Mesenchymal stem cell (in vitro differentiated cells and primary cell): ENCODE data around the gene ENG.

ENCODE experiments used
- DNase-seq: peaks from one replicate; pipeline ENCODE4 v3.0.0-alpha.2; 2013
- H2AFZ ChIP-seq: one replicate; pipeline ENCODE4 v1.6.1; 2013; ENCODE audit warnings: low read depth, mild to moderate bottlenecking, control low read depth, inconsistent platforms, low read length, moderate library complexity
- H2AK5ac ChIP-seq: 2 replicates; pipeline ENCODE4 v1.6.1; 2013; ENCODE audit warnings: low read length, moderate library complexity, mild to moderate bottlenecking, inconsistent platforms; ENCODE audit not compliant: severe bottlenecking
- H2BK120ac ChIP-seq: one replicate; pipeline ENCODE4 v1.6.1; 2013; ENCODE audit warnings: low read depth, mild to moderate bottlenecking, inconsistent platforms, low read length, moderate library complexity
- H2BK12ac ChIP-seq, 2 experiments: one replicate each; pipeline ENCODE4 v1.6.1; 2013; ENCODE audit warnings: inconsistent platforms in 2 of 2, low read length in 2 of 2, mild to moderate bottlenecking in 2 of 2, moderate library complexity in 2 of 2, control low read depth in 1 of 2
- H2BK15ac ChIP-seq: one replicate; pipeline ENCODE4 v1.6.1; 2013; ENCODE audit warnings: mild to moderate bottlenecking, low read depth, inconsistent platforms; ENCODE audit not compliant: poor library complexity, severe bottlenecking
- H2BK5ac ChIP-seq: 2 replicates; pipeline ENCODE4 v1.6.1; 2013; ENCODE audit warnings: low read depth, mild to moderate bottlenecking, low read length, control low read depth, inconsistent platforms; ENCODE audit not compliant: poor library complexity, severe bottlenecking
- H3K14ac ChIP-seq, 2 experiments: one replicate each; pipeline ENCODE4 v1.6.1; 2013; ENCODE audit warnings: inconsistent platforms in 2 of 2, low read length in 2 of 2, control low read depth in 1 of 2, mild to moderate bottlenecking in 1 of 2, moderate library complexity in 1 of 2
- H3K18ac ChIP-seq, 2 experiments: one replicate each; pipeline ENCODE4 v1.6.1; 2013; ENCODE audit warnings: inconsistent platforms in 2 of 2, low read length in 2 of 2, control low read depth in 1 of 2, low read depth in 1 of 2, mild to moderate bottlenecking in 1 of 2
- H3K23ac ChIP-seq, 2 experiments: one replicate each; pipeline ENCODE4 v1.6.1; 2013; ENCODE audit warnings: inconsistent platforms in 2 of 2, low read length in 2 of 2, mild to moderate bottlenecking in 2 of 2, moderate library complexity in 2 of 2, control low read depth in 1 of 2
- H3K27ac ChIP-seq: 2 replicates; pipeline ENCODE4 v1.5.1; 2013; ENCODE audit warnings: mild to moderate bottlenecking, moderate library complexity, low read length, control low read depth, inconsistent platforms; ENCODE audit not compliant: poor library complexity, severe bottlenecking
- H3K27me3 ChIP-seq, 2 experiments: 2 replicates each; pipeline versions ENCODE4 v1.6.1 to v1.7.0; 2013; ENCODE audit warnings: low read length in 2 of 2, mild to moderate bottlenecking in 2 of 2, moderate library complexity in 2 of 2, control low read depth in 1 of 2, inconsistent platforms in 1 of 2; ENCODE audit not compliant: control insufficient read depth in 1 of 2, insufficient read depth in 1 of 2
- H3K36me3 ChIP-seq, 2 experiments: 2 replicates each; pipeline versions ENCODE4 v1.6.1 to v1.7.0; 2013; ENCODE audit warnings: low read length in 2 of 2, control low read depth in 1 of 2, inconsistent platforms in 1 of 2, low read depth in 1 of 2, mild to moderate bottlenecking in 1 of 2; ENCODE audit not compliant: insufficient read depth in 2 of 2, control insufficient read depth in 1 of 2
- H3K4ac ChIP-seq, 2 experiments: one replicate each; pipeline ENCODE4 v1.6.1; 2013; ENCODE audit warnings: inconsistent platforms in 2 of 2, low read length in 2 of 2, mild to moderate bottlenecking in 2 of 2, moderate library complexity in 2 of 2, control low read depth in 1 of 2, low read depth in 1 of 2
- H3K4me1 ChIP-seq: 2 replicates; pipeline ENCODE4 v1.6.1; 2013; ENCODE audit warnings: low read depth, low read length, control low read depth; ENCODE audit not compliant: control insufficient read depth, insufficient read depth
- H3K4me2 ChIP-seq: 2 replicates; pipeline ENCODE4 v1.6.1; 2013; ENCODE audit warnings: low read length, mild to moderate bottlenecking, inconsistent platforms; ENCODE audit not compliant: poor library complexity, severe bottlenecking
- H3K4me3 ChIP-seq, 2 experiments: 2 replicates each; pipeline versions ENCODE4 v1.5.1 to v1.7.0; 2013; ENCODE audit warnings: low read length in 2 of 2, mild to moderate bottlenecking in 2 of 2, control low read depth in 1 of 2, low read depth in 1 of 2; ENCODE audit not compliant: insufficient read depth in 1 of 2
- H3K79me1 ChIP-seq: replicated peaks from 2 replicates; pipeline ENCODE4 v1.6.1; 2013; ENCODE audit warnings: mild to moderate bottlenecking, control low read depth, low read length, inconsistent platforms; ENCODE audit not compliant: poor library complexity, severe bottlenecking
- H3K9ac ChIP-seq: 2 replicates; pipeline ENCODE4 v1.7.0; 2013; ENCODE audit warnings: mild to moderate bottlenecking, low read length, moderate library complexity
- H3K9me3 ChIP-seq: 2 replicates; pipeline ENCODE4 v1.7.0; 2013; ENCODE audit warnings: mild to moderate bottlenecking, low read length; ENCODE audit not compliant: control insufficient read depth
- H4K8ac ChIP-seq: one replicate; pipeline ENCODE4 v1.6.1; 2013; ENCODE audit warnings: inconsistent platforms, mild to moderate bottlenecking, low read length, moderate library complexity
- H4K91ac ChIP-seq: one replicate; pipeline ENCODE4 v1.6.1; 2013; ENCODE audit warnings: mild to moderate bottlenecking, low read length, inconsistent platforms
- WGBS: methylation state at CpG from one replicate; pipeline ENCODE4 v1.1.7; 2013; ENCODE audit warnings: mixed read lengths; 5-methylcytosine and 5-hydroxymethylcytosine counted together

The ENG gene

DNA sequence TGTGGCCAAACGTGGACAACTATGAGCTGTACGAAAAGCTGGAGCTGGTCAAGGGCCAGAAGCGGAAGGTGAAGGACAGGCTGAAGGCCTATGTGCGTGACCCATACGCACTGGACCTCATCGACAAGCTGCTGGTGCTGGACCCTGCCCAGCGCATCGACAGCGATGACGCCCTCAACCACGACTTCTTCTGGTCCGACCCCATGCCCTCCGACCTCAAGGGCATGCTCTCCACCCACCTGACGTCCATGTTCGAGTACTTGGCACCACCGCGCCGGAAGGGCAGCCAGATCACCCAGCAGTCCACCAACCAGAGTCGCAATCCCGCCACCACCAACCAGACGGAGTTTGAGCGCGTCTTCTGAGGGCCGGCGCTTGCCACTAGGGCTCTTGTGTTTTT is 65.3 kb downstream of the ENG start:
- no peak overlapping the region for H2AFZ ChIP-seq
- no peak overlapping the region for H4K91ac ChIP-seq
- no peak overlapping the region for H3K27ac ChIP-seq
- no peak overlapping the region for H2BK5ac ChIP-seq
- H3K4ac ChIP-seq = no peak overlapping the region
- H3K9ac ChIP-seq = no peak overlapping the region
- H4K8ac ChIP-seq = peak overlapping the region; percentile 19
- H3K4me2 ChIP-seq = no peak overlapping the region
- H3K36me3 ChIP-seq = peaks cover 62 to 67% of the 10 kb centered on the region in 2 experiments
- H3K9me3 ChIP-seq = no peaks in the 10 kb centered on the region
- 94% methylated on average over 25 of the region's 25 CpGs for WGBS
- peaks cover 19% of the 10 kb centered on the region for H3K4me1 ChIP-seq
- H2BK12ac ChIP-seq = no peak overlapping the region
- H3K79me1 ChIP-seq = peaks cover 30% of the 10 kb centered on the region
- DNase-seq = no peak
- no peaks in the 10 kb centered on the region for H3K27me3 ChIP-seq
- no peak overlapping the region for H2AK5ac ChIP-seq
- H3K4me3 ChIP-seq = no peak overlapping the region
- no peak overlapping the region for H3K23ac ChIP-seq
- no peak overlapping the region for H3K14ac ChIP-seq
- no peak overlapping the region for H3K18ac ChIP-seq
- H2BK120ac ChIP-seq = no peak overlapping the region
- H2BK15ac ChIP-seq = no peak overlapping the region

- no peak overlapping the region for H3K4me3 ChIP-seq
- no peak overlapping the region for H2BK15ac ChIP-seq
- no peaks in the 10 kb centered on the region for H3K9me3 ChIP-seq
- no peak overlapping the region for H2AFZ ChIP-seq
- peaks cover 19% of the 10 kb centered on the region for H3K4me1 ChIP-seq
- 95% methylated on average over 26 of the region's 26 CpGs for WGBS
- H2BK120ac ChIP-seq = no peak overlapping the region
- H4K8ac ChIP-seq = no peak overlapping the region
- H3K27ac ChIP-seq = no peak overlapping the region
- no peak for DNase-seq
- no peak overlapping the region for H3K4me2 ChIP-seq
- H3K14ac ChIP-seq = no peak overlapping the region
- no peak overlapping the region for H2BK12ac ChIP-seq
- peaks cover 30% of the 10 kb centered on the region for H3K79me1 ChIP-seq
- no peak overlapping the region for H3K18ac ChIP-seq
- H3K4ac ChIP-seq = no peak overlapping the region
- H3K36me3 ChIP-seq = peaks cover 58 to 64% of the 10 kb centered on the region in 2 experiments
- H2BK5ac ChIP-seq = no peak overlapping the region
- H2AK5ac ChIP-seq = no peak overlapping the region
- no peaks in the 10 kb centered on the region for H3K27me3 ChIP-seq
- H4K91ac ChIP-seq = no peak overlapping the region
- no peak overlapping the region for H3K9ac ChIP-seq
- peak overlapping the region in 1 of 2 experiments; percentile 46 for H3K23ac ChIP-seq
These were observed 66.0 kb downstream of the ENG start for GRCh38 chr9:127788337-127789011.

- H4K8ac ChIP-seq = no peak overlapping the region
- H3K36me3 ChIP-seq = peaks cover 43 to 48% of the 10 kb centered on the region in 2 experiments
- H3K9ac ChIP-seq = peak overlapping the region; percentile 93
- H3K9me3 ChIP-seq = no peaks in the 10 kb centered on the region
- H2AK5ac ChIP-seq = no peak overlapping the region
- no peak overlapping the region for H3K14ac ChIP-seq
- WGBS = 0% methylated on average over 9 of the region's 12 CpGs
- no peak overlapping the region for H2AFZ ChIP-seq
- peak overlapping the region; percentile 84 for H3K27ac ChIP-seq
- H2BK120ac ChIP-seq = no peak overlapping the region
- no peak for DNase-seq
- H3K79me1 ChIP-seq = peaks cover 23% of the 10 kb centered on the region
- H3K4me1 ChIP-seq = peaks cover 18% of the 10 kb centered on the region
- H3K27me3 ChIP-seq = no peaks in the 10 kb centered on the region
- H2BK5ac ChIP-seq = no peak overlapping the region
- H3K4ac ChIP-seq = peak overlapping the region; percentile 82 to 91
- H3K18ac ChIP-seq = peak overlapping the region; percentile 31 to 73
- peak overlapping the region; percentile 62 for H3K4me2 ChIP-seq
- H2BK15ac ChIP-seq = no peak overlapping the region
- H4K91ac ChIP-seq = peak overlapping the region; percentile 25
- H3K23ac ChIP-seq = no peak overlapping the region
- no peak overlapping the region for H2BK12ac ChIP-seq
- H3K4me3 ChIP-seq = peak overlapping the region; percentile 79 to 93
These were observed 67.7 kb downstream of the ENG start for GRCh38 chr9:127786773-127787104.

- Histone ChIP-seq H3K14ac (peak within 1 kb of the TSS in 1 of 2 experiments; percentile 72), H2BK15ac (peak within 1 kb of the TSS; percentile 92), H3K4me3 (peak within 1 kb of the TSS; percentile 79 to 93), H3K4me1 (peaks cover 18% of the 10 kb centered on the region), H4K8ac (peak within 1 kb of the TSS; percentile 92), H3K4ac (peak within 1 kb of the TSS; percentile 92 to 95), H3K4me2 (peak within 1 kb of the TSS; percentile 62), H3K27ac (peak within 1 kb of the TSS; percentile 84), H3K27me3 (no peaks in the 10 kb centered on the region), H2AK5ac (no peak within 1 kb of the TSS), H3K18ac (peak within 1 kb of the TSS; percentile 82 to 93), H2AFZ (peak within 1 kb of the TSS; percentile 73), H4K91ac (peak within 1 kb of the TSS; percentile 90), H2BK12ac (peak within 1 kb of the TSS in 1 of 2 experiments; percentile 47), H3K9me3 (no peaks in the 10 kb centered on the region), H3K23ac (peak within 1 kb of the TSS in 1 of 2 experiments; percentile 81), H3K36me3 (peaks cover 37 to 43% of the 10 kb centered on the region in 2 experiments), H3K9ac (peak within 1 kb of the TSS; percentile 93), H2BK120ac (peak within 1 kb of the TSS; percentile 86), H2BK5ac (peak within 1 kb of the TSS; percentile 63), H3K79me1 (peaks cover 20% of the 10 kb centered on the region)
- under 1% methylated on average over 72 of the region's 75 CpGs for WGBS
- peak; percentile 89 for DNase-seq
These were observed 68.3 kb downstream of the ENG start, which contains the start of gene CDK9 for GRCh38 chr9:127785933-127786772. CDK9 (plus strand) TSS chr9:127786034; CDS start chr9:127786149, 115 bp downstream.
